Muscle layer of duodenum (tissue), 2 donors: Measurements from ENCODE around the gene KLHL14.
"Not testable (repeated sequence)": the region's sequence is repeated elsewhere in the genome, so short reads cannot be mapped to it uniquely, and the experiment has no call there.

Source experiments
- H3K27ac ChIP-seq: one replicate; pipeline ENCODE4 v1.7.0; 2013; ENCODE audit warnings: mild to moderate bottlenecking, low read length
- H3K27me3 ChIP-seq: one replicate; pipeline ENCODE4 v1.7.0; 2013; ENCODE audit warnings: low read depth, mild to moderate bottlenecking, control low read depth, low read length
- H3K36me3 ChIP-seq, 2 donors: one replicate each; pipeline ENCODE4 v1.7.0; 2013; ENCODE audit warnings: low read length in 2 of 2, control low read depth in 1 of 2, mild to moderate bottlenecking in 1 of 2; ENCODE audit not compliant: insufficient read depth in 2 of 2, control insufficient read depth in 1 of 2
- H3K4me1 ChIP-seq, 2 donors: one replicate each; pipeline ENCODE4 v1.7.0; 2013; ENCODE audit warnings: low read length in 2 of 2, mild to moderate bottlenecking in 2 of 2, control low read depth in 1 of 2, moderate library complexity in 1 of 2; ENCODE audit not compliant: insufficient read depth in 2 of 2, control insufficient read depth in 1 of 2
- H3K4me3 ChIP-seq, 2 donors: one replicate each; pipeline ENCODE4 v1.7.0; 2013; ENCODE audit warnings: low read length in 2 of 2, low read depth in 1 of 2, mild to moderate bottlenecking in 1 of 2
- H3K9me3 ChIP-seq, 2 donors: one replicate each; pipeline ENCODE4 v1.7.0; 2013; ENCODE audit warnings: low read length in 2 of 2, control low read depth in 1 of 2, mild to moderate bottlenecking in 1 of 2; ENCODE audit not compliant: control insufficient read depth in 1 of 2
- donor health status: healthy.

The KLHL14 gene

DNA sequence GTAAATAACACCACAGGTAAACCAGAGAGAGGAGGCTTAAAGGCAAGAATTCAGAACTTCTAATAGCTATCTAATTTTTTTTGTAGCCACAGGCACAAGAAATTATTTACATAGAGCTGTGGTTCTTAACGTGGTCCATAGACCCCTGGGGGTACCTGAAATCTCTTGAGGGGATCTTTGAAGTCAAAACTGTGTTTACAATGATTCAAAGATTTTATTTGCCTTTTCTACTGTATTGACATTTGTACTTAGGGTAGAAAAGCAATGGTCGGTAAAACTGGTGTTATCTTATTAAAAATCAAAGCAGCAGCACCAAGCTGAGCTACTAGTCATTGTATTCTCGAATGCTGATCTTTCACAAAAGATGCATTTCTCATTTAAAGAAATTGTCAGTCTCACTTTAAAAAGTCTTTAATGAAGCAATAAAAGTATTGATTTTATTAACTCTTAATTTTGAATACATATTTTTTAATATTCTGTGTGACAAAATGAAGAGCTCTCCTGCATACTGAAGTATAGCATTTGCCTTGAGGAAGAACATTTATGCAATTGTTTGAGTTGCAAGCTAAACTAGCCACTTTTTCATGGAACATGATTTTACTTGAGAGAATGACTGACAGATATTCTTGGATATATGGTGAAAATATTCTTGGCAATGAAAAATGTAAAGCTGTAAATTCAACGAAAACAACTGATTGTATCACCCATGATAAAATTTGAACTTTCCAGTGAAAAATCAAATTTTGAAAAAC, 25.6 kb upstream of the KLHL14 start:
- Histone ChIP-seq H3K4me3 (no peak overlapping the region), H3K9me3 (peaks cover 4 to 8% of the 10 kb centered on the region in 2 donors), H3K36me3 (no peaks in the 10 kb centered on the region), H3K4me1 (no peaks in the 10 kb centered on the region), H3K27ac (no peak overlapping the region), H3K27me3 (no peaks in the 10 kb centered on the region)

GRCh38 chr18:32794667-32795066, 21.8 kb upstream of the KLHL14 start:
- H3K4me1 ChIP-seq, H3K4me3 ChIP-seq, H3K9me3 ChIP-seq, H3K27ac ChIP-seq, H3K36me3 ChIP-seq, H3K27me3 ChIP-seq: not testable (repeated sequence)

DNA sequence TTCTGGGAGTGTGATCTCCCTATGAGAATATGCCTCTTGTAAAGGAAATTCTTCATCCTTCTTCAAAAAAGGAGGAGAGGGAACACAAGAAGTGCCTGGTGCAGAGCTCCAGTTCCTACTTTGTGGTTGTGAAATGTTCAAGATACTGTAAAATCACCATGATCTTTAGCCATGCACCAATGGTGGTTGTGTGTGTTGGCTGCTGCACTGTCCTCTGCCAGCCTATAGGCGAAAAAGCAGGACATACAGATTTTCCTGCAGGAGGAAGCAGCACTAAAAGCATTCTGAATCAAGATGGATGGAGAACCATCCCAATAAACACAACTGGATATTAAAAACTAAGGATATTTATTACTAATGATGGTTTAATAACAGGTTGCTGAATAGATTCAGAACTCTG, 6.2 kb upstream of the KLHL14 start:
- Histone ChIP-seq H3K4me3 (no peak overlapping the region), H3K27me3 (no peaks in the 10 kb centered on the region), H3K27ac (no peak overlapping the region), H3K4me1 (no peaks in the 10 kb centered on the region), H3K36me3 (no peaks in the 10 kb centered on the region), H3K9me3 (no peaks in the 10 kb centered on the region)

GRCh38 chr18:32777049-32777448, 4.2 kb upstream of the KLHL14 start:
- Histone ChIP-seq H3K4me1 (peaks cover 0 to 7% of the 10 kb centered on the region in 2 donors), H3K27ac (no peak overlapping the region), H3K9me3 (no peaks in the 10 kb centered on the region), H3K4me3 (no peak overlapping the region), H3K36me3 (no peaks in the 10 kb centered on the region), H3K27me3 (peaks cover 6% of the 10 kb centered on the region)

DNA sequence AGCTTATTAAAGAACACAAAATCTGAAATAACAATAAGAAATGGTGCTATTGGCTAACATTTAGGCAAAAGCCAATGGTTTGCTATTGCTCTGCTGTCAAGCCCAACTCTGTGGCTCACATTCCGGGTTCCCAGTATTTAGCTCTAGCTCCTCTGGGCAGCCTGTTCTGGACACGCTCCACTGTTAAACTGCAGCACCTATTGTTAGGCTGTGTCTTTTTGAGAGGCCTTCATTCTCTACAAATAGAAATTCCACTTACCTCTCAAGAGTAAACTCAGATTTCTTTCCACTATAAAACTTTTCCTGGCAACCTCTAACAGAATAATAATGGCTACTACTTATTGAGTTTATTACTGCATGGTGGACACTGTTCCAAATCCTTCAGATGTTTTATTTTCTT, 3.7 kb upstream of the KLHL14 start:
- H3K9me3 ChIP-seq = no peaks in the 10 kb centered on the region
- H3K27me3 ChIP-seq = peaks cover 6% of the 10 kb centered on the region
- no peaks in the 10 kb centered on the region for H3K36me3 ChIP-seq
- no peak overlapping the region for H3K27ac ChIP-seq
- H3K4me1 ChIP-seq = peaks cover 0 to 7% of the 10 kb centered on the region in 2 donors
- no peak overlapping the region for H3K4me3 ChIP-seq

DNA sequence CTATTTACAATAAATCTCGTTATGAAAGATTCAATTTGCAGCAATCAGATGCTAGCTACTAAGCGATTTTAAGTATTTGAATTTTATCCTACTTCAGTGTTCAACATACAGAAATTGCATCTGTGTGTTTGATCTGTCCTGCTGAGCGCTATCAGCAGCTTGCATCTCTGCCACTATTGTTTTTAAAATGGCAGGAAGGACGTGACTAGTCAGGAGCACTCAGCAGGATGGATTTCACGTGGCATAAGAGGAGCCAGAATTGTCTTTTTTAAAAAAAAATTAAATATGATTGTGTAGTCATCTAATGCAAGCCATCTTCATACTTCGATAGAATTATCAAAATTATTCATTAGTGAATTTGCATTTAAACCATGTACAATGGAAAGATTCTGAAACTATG, 2.8 kb upstream of the KLHL14 start:
- Histone ChIP-seq H3K36me3 (no peaks in the 10 kb centered on the region), H3K4me1 (peaks cover 0 to 17% of the 10 kb centered on the region in 2 donors), H3K27ac (no peak overlapping the region), H3K9me3 (no peaks in the 10 kb centered on the region), H3K4me3 (no peak overlapping the region), H3K27me3 (peaks cover 11% of the 10 kb centered on the region)

GRCh38 chr18:32773382-32773712, 524 bp upstream of the KLHL14 start:
- Histone ChIP-seq H3K4me3 (no peak overlapping the region), H3K36me3 (no peaks in the 10 kb centered on the region), H3K9me3 (no peaks in the 10 kb centered on the region), H3K4me1 (peaks cover 0 to 25% of the 10 kb centered on the region in 2 donors), H3K27ac (no peak overlapping the region), H3K27me3 (peaks cover 24% of the 10 kb centered on the region)

DNA sequence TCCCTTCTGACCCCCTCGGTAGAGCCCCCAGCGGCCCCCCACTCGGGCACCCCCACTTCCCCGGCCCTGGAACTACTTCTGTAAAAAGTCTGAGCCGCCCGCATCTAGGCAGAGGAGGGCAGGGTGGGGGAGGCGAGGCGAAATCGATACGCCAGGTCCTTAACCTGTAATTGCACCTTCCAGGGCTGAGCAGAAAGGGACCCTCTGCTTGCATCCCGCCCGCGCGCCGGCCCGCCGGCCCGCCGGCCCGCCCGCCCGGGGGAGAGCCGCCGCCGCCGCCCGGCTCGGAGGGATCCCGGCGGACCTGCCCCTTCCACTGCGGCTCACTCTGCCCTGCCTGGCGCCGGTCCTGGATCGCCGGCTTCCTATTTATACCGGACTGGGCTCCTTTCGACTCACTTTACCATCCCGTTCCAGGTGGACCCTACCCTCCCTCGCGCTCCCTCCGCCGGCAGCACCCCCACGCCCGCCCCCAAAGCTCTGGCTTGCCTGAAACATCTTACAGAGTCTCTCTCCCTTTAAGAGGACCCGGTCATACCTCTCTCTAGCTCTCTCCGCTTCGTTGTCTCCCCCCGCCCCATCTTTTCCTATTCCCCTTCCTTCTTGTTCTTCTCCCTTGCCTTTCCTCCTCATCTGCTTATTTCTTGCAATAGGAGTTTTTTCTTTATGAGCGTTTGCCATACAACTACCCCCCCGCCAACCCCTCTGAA, 797 bp downstream of the KLHL14 start:
- H3K27me3 ChIP-seq = peaks cover 24% of the 10 kb centered on the region

DNA sequence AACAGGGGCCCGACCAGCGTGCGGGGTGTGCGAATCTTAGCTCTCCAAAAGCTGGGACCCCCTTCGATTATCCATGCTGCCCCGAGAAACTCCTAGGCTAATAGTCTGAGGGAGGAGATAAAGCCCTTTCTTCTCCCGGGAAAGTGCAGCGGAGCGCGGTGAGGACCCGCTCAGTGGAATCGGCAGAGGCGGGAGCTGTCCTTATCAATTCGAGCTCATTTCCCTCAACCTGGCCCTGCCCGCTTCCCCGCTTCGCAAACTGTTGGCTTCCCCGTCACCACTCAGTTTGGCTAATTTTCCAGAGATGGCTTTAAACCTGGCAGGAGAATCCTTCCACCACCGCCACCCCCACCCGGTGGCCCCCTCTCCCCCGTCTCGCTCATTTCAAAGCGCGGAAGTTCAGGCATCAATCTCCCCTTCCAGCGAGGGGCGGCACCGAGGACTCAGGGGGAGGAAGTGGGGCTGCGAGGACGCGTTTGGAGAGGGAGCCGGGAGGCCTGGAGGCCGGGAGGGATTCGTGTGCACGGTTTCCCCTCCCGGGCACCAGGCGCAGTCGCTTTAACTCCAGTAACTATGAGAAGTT, 1.6 kb downstream of the KLHL14 start:
- H3K27ac ChIP-seq = no peak overlapping the region
- H3K36me3 ChIP-seq = no peaks in the 10 kb centered on the region
- H3K27me3 ChIP-seq = peaks cover 24% of the 10 kb centered on the region
- H3K4me1 ChIP-seq = peaks cover 0 to 25% of the 10 kb centered on the region in 2 donors
- peak overlapping the region; percentile 55 to 73 for H3K4me3 ChIP-seq
- no peaks in the 10 kb centered on the region for H3K9me3 ChIP-seq

More for the DNA sequence above, 797 bp downstream of the KLHL14 start:
- H3K9me3 ChIP-seq = no peaks in the 10 kb centered on the region
- H3K27ac ChIP-seq = no peak overlapping the region
- H3K4me3 ChIP-seq = peak overlapping the region in 1 of 2 donors; percentile 73
- peaks cover 0 to 25% of the 10 kb centered on the region in 2 donors for H3K4me1 ChIP-seq
- H3K36me3 ChIP-seq = no peaks in the 10 kb centered on the region

- Histone ChIP-seq H3K36me3 (no peaks in the 10 kb centered on the region), H3K4me3 (peak overlapping the region; percentile 55 to 73), H3K27ac (no peak overlapping the region), H3K27me3 (peaks cover 24% of the 10 kb centered on the region), H3K9me3 (no peaks in the 10 kb centered on the region), H3K4me1 (peaks cover 0 to 25% of the 10 kb centered on the region in 2 donors)
These were observed 2.1 kb downstream of the KLHL14 start for GRCh38 chr18:32770666-32771168.

GRCh38 chr18:32770054-32770665, 2.7 kb downstream of the KLHL14 start:
- Histone ChIP-seq H3K27me3 (peaks cover 24% of the 10 kb centered on the region), H3K27ac (no peak overlapping the region), H3K9me3 (no peaks in the 10 kb centered on the region), H3K36me3 (no peaks in the 10 kb centered on the region), H3K4me3 (peak overlapping the region in 1 of 2 donors; percentile 73), H3K4me1 (peaks cover 0 to 25% of the 10 kb centered on the region in 2 donors)
